Activated T-cell treated with anti-CD3 and anti-CD28 coated beads for 4 hours (primary cell): Measurements from ENCODE around the gene NF2.

ENCODE experiments used
- DNase-seq: peaks from one replicate; pipeline ENCODE4 v3.0.0-alpha.2; 2020

The NF2 gene

GRCh38 chr22:29726512-29727130, 123.2 kb downstream of the NF2 start:
- no peak for DNase-seq

DNA sequence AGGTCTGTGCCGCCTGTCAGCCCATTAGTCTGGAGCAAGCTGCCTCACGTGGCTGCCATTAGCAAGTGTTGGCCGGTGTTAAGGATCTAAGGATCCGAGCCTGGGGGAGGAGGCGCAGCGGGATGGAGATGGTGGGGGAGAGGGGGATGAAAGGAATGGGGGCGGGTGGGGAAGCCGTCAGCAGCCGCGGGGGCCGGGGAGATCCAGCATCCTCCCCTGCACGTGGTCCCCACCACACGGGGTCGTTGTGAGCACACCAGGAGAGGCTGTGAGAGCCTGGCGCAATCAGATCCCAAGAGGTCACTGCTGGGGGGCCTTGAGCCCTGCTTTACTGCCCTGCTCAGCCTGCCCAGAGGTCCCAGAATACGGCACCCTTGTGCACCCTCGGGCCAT, 123.7 kb downstream of the NF2 start:
- no peak for DNase-seq

GRCh38 chr22:29729161-29729560, 125.7 kb downstream of the NF2 start:
- no peak for DNase-seq

DNA sequence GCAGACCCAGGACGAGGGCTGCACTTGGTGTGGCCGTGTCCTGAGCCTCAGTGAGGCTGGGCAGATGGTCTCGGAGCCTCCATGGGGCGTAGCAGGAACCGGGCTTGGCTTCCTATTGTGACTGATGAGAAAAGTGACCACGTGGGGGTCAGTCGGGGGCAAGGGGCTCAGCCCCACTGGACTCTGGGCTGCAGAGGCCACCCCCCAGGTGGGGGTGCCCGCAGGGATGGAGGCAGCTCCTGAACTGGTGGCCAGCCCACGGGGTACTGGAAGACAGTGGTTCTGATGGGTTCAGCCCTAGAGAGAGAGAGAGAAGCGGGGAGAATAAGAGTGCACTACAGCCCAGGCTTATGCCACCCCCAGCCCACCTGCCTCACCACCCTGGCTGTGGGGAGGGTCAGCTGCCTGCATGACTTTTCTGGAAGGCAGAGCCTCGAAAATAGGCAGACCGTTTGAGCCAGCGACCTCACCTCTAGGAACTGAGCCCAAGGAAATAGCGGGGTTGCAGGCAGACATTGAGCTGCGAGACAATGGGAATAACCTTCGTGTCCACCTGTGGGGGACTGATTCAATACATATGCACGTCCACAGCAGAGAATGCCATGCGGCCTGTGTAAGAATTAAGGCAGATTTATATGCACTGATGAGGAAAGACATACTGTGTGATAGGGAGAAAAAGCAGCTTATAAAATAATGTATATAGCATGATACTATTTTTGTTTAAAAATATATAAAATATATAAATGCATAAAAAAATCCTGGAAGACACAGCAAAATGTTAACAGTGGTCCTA, 127.8 kb downstream of the NF2 start:
- no peak for DNase-seq

DNA sequence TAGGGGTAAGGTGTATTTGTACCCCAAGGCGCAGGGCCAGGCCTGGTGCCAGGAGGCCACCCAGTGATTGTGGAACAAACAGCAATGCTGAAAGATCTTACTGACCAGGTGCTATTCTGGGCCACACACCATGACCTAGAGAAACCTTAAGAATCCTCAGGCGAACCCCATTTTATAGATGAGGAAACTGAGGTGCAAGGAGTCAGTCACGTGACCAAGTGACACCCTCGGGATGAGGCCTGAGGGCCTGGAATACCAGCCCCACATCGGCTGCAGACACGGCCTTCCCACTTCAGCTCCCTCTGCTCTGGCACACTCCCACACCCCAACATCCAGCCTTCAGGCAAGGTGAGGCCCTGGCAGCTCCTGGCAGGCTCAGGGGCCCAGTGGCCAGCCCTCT, 129.4 kb downstream of the NF2 start:
- no peak for DNase-seq

DNA sequence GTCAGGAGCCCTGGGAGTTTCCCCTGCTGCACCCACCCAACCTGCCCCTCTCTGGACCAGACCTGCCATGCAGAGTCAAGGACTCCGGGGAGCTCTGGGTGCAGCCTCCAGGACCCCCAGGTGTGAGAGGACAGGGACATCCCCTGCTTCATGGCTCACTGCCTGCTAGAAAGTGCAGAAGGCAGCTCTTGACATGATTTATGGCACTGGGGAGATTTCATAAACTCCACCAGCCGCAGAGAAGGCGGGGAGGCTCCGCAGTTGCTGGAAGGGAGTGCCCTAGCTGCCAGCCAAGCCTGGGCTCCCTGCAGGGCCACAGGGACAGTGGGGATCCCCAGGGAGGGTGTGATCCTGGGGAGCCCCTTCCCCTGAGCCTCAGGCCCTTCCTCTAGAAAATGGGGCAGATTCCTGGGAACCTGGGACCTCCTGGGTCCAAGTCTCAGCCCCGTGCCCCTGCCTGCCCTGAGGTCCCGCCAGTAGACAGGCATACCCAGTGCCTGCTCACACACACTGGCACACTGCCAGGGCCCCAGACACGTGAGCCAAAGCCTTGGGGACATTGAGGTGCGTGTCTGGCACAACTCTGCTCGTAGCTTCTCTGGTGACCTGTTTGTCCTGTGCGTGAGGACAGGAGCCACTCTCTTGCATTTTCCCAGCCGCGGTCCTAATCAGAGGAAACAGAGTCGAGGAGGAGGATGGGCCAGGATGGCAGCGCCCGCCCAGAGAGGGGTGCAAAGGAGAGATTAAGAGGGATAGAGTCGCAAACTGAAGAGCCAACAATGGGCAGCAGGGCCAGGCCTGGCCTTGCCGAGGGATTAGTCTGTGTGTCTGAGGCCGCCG, 130.1 kb downstream of the NF2 start:
- DNase-seq: no peak

DNA sequence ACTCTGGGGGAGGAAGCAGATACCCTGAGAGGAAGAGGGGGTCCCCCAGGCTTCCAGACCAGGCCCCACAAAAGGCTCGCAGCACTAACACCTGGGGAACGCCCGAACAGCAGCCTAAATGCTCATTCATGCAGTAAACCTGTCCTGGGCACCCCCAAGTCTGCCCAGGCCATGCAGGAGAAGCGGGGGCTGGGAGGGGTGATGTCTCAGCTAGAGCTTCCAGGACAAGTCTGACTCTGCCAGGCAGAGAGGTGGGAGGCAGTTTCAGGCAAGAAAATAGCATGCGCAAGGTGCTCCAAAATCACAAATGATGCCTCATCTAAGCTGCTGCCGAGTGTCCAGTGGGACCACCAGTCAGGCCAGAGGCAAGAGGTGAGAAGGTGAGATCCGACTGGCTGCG, 131.0 kb downstream of the NF2 start:
- DNase-seq: no peak

- DNase-seq: no peak
These were observed 131.4 kb downstream of the NF2 start for GRCh38 chr22:29734838-29735237.

GRCh38 chr22:29735416-29735815, 132.0 kb downstream of the NF2 start:
- DNase-seq: no peak

DNA sequence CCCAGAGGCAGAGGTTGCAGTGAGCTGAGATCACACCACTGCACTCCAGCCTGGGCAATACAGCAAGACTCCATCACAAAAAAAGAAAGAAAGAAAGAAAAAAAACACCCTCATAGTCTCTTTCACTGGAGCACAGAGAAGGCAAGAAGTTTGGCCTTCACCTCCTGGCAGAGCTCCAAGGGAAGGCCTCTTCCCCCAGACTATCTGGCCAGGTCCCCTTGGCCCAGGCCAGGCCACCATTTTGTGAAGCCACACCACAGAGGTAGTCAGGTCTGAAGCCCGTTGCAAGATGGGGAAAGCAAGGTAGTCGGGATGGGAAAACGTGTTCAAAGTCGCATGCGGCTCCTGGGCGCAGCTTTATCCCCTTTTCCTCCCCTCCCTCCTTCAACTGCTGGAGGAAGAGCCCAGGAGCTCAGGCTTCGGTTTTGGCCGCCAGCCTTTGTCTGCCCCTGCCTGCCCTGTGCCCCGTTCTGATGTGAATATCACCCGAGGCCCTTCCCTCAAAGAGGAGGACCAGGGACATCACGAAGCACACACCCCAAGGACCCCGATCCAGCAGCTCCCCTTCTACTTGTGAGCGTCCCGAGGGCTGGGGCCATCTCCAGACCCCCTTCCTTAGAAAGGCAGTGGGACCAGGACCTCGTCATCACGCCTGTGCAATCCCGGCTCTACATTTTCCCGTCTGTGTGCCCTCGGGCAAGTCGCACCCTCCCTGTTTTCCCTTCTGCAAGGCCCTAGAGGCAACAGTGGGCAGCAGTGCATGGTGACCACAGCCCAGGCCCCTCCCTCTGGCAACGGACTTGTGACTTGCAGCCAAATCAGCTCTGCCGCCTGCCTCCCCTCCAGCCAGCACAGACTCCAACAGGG, 134.1 kb downstream of the NF2 start:
- DNase-seq: no peak

- no peak for DNase-seq
These were observed 134.8 kb downstream of the NF2 start for GRCh38 chr22:29738118-29738815.

GRCh38 chr22:29739346-29739875, 136.0 kb downstream of the NF2 start:
- no peak for DNase-seq

DNA sequence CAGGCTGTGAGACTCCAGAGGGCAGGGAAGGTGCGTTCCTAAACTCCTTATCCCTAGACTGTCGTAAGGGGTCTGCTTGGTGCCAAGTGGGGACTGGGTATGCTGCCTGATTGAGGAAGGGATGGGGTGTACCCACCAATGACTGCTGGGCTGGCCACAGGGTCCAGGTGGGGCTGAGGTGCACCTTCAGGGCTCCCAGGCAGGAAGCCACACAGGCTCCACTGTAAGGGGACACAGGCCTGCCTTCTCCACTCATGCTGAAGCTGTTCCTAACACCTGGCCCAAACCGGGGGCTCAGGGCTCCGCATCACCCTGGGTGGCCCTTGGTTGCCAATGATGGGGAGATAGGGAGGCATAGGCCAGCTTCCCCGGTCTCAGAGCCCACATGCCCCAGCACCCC, 136.8 kb downstream of the NF2 start:
- DNase-seq: no peak

DNA sequence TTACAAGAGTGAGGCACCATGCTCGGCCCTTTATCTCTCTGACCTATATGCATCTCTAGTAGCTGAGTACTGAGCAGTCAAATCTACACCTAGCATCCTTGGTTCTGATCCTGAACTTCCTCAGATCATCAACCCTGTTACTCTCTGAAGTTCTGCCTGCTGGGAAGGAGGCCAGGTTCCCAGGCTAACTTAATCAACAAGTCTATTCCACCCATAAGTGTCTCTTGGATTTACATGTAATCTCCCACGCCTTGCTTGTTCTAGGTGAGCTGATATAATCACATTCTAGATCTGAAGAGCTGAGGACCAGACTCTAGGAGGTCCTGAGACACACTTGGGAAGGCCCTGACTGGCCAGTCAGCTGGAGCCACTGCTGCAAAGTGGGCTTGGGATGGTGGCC, 138.5 kb downstream of the NF2 start:
- DNase-seq: no peak

- no peak for DNase-seq
These were observed 138.9 kb downstream of the NF2 start for GRCh38 chr22:29742326-29742725.

GRCh38 chr22:29744902-29745301, 141.5 kb downstream of the NF2 start:
- DNase-seq: no peak

- DNase-seq: no peak
These were observed 144.4 kb downstream of the NF2 start for GRCh38 chr22:29747832-29748231.
